Hematopoietic multipotent progenitor cell treated with erythropoietin and hydrocortisone succinate and interleukin-3 and kit ligand, for 4 days (in vitro differentiated cells): ENCODE results near the gene C1orf210.

ENCODE experiments used
- DNase-seq: peaks from one replicate; pipeline ENCODE4 v3.0.0-alpha.2; 2015

The C1orf210 gene

DNA sequence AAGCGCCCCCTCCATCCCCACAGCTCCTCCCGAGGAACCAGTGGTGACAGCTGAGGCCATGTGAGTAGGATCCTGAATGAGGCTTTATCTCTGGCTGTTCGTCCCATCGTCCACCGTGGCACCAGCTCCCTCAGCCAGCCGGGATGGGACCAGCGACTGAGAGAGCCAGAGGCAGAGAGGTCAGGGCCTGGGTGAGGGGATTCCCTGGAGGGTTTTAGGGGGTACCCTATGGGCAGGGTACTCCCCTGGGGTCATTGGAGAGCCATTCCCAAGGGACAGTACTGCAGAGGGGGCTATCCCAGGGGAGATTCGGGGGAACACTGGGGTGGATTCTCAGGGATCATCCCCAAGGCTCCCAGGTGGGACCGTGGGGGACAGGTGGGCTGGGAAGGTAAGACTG is 13.2 kb downstream of the C1orf210 start:
- no peak for DNase-seq

- no peak for DNase-seq
These were observed 13.9 kb downstream of the C1orf210 start for GRCh38 chr1:43271186-43272118.

- DNase-seq: no peak
These were observed 14.8 kb downstream of the C1orf210 start for GRCh38 chr1:43270421-43271095.

DNA sequence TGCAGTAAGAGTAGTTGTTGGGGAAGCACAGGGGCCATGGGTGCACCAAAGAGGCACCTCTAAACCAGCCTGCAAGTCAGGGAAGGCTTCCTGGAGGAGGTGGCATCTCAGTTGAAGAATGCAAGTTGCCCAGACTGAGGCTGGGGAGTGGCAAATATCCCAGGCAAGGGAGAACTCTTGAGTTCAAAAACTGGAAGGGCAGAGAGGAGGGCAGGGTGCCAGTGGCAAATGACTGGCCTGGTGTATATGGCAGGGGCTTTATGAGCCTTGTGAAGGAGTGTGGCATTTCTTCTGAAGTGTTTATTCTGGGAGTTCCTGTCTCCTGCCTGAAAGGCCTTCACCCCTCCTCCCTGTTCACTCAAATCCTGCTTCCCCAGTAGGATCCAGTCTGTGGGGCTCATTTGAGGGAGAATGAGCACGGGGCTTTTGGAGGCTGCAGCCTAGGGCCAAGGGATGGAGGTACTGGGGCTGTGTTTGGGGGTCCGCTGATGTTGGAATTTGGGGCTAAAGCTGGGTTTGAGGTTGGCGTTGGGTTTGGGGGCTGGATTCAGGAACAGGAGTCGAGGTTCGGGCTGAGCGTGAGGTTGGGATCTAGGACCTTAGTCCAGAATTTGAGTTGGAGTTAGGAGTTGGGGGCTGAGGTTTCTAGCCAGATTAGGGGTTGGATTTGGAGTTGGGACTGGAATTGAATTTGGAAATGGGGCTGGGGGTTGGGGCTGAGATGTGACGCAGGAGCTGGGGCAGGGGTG is 15.6 kb downstream of the C1orf210 start, which contains the start of gene TMEM125:
TMEM125 (plus strand) TSS at position 357 of the 749 bp plus-strand sequence. CDS start 2,740 bp downstream, outside the sequence.
- no peak for DNase-seq

GRCh38 chr1:43267818-43268425 is 17.5 kb downstream of the C1orf210 start:
- no peak for DNase-seq

DNA sequence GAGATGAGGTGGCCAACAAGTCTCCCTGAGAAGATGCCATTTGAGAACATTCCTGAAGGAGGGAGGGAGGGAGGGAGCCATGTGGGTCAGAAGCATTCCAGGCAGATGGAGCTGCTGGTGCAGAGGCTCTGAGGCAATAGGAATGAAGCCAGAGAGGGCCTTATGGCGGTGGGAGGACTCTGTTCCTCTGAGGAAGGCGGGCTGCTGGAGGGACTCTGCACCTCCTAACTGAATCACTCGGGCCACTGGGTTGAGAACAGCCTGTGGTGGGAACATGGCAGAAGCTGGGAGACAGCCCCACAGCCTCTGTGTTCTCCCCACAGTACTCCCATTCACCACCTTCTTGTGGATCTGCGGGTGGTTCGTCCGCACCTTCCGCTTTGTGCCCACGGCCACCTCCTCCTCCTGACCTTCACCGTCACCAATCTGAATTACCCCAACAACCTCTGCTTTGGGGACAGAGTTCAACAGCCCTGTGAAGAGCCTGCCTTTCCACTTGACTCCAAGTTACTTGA is 18.0 kb downstream of the C1orf210 start:
- no peak for DNase-seq

DNA sequence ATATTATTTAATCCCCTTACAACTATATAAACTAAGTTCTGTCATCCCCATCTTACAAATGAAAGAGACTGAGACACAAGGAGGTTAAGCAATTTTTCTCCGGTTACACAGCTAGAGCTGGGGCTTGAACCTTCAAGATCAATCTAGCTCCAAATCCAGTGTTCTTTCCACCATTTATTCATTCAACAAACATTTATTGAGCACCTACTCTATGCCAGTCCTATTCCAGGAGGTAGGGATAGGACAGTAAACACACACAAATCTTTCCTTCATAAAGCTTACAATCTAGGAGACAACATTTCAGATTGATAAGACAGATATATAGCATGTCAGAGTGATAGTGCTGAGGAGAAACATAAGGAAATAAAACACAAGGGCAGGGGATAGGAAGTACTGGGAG is 18.5 kb downstream of the C1orf210 start:
- DNase-seq: no peak

GRCh38 chr1:43265431-43265830 is 19.9 kb downstream of the C1orf210 start:
- DNase-seq: no peak

GRCh38 chr1:43258370-43258769 is 27.0 kb downstream of the C1orf210 start:
- DNase-seq: no peak

- no peak for DNase-seq
These were observed 28.5 kb downstream of the C1orf210 start for GRCh38 chr1:43256675-43257570.

GRCh38 chr1:43255438-43256210 is 29.8 kb downstream of the C1orf210 start:
- no peak for DNase-seq

GRCh38 chr1:43253876-43254275 is 31.5 kb downstream of the C1orf210 start:
- DNase-seq: no peak

DNA sequence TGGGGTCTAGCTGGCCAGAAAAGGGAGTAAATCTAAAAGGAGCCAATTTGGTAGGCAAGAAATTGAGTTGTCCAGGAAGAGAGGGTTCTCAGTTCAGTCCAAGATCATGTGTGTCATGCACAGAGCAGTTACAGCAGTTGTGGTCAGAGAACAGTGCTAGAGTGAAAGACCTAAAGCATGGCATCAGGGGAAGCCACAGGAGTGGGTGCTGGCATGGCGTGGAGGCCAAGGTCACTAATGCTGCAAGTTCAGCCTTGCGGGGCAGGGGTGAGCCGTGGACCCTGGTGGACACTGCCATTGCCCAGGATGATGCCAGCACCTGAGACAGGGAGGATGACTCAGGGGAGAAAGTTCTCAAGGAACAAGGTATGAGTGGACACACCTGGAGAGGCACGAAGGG is 32.2 kb downstream of the C1orf210 start:
- DNase-seq: no peak

DNA sequence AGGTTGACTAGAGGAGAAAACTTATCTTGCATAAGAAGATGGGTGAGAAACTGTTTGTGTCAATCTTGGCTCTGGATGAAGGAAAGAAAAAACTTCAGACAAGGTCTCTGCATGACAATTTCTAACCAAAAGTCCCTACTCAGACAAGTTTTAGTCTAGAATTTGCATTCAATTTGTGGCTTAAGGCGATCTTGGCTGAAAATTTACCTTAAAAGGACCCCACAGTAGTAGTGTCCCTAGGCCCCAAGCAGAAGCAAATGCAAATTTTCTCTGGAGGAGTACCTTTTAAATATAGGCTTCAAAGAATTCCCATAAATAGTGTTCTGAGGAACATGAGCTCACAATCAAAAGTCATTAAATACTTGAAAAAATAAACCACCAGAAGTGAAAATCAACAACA is 33.2 kb downstream of the C1orf210 start:
- no peak for DNase-seq

GRCh38 chr1:43251024-43251423 is 34.4 kb downstream of the C1orf210 start:
- no peak for DNase-seq

GRCh38 chr1:43250351-43250761 is 35.0 kb downstream of the C1orf210 start:
- no peak for DNase-seq

DNA sequence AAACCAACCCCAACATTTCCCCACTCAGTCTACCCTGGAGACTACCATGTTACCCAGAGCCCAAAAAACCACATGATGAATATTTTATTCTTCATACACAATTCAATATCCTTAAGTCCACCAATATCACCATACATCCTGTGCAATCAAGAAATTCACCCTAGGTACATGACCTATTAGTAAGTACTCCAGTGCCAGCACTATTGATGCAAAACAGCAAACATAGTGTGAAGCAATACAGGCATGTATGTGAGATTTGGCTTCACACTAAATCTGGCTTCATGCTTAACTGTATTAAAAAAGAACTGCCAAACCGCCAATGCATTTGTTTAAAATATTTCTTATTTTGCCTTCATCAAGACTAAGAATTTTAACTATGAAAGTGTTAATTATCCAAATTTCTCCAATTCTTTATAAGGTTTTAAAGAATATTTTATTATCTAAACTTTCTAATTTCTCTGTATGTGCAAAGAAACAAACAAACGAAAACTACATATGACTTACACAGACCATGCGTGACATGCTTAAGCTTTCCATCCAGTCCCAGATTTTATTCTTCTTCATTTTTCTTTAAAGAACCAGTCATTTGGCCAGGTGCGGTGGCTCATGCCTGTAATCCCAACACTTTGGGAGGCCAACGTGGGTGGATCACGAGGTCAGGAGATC is 38.0 kb downstream of the C1orf210 start:
- DNase-seq: no peak

DNA sequence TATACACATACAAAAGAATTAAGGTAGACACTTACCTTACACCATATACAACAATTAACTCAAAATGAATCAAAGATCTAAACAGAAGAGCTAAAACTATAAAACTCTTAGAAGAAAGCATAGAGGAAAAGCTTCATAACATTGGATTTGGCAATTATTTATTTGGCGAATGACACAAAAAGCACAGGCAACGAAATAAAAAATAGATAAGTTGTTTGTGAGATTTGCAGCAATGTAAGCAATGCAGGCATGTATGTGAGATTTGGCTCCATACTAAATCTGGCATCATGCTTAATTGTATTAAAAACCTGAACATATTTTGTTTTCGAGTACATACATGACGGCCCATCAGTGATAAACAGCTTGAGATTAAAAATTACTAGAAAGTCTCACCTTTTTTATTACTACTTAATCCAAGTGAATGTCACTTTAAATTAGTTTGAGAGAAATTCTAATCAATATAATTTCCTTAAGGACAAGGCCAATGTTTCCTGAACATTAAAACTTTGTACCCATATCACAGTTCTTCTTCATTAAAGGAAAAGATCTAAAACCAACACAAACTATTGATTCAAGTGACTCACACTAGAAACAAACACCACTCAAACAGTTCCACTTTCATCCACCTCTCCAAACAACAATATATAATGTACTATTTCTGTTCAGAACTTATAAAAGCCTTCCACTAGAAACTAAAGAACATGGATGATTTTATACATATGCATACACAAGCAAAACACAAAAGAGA is 38.7 kb downstream of the C1orf210 start:
- no peak for DNase-seq

DNA sequence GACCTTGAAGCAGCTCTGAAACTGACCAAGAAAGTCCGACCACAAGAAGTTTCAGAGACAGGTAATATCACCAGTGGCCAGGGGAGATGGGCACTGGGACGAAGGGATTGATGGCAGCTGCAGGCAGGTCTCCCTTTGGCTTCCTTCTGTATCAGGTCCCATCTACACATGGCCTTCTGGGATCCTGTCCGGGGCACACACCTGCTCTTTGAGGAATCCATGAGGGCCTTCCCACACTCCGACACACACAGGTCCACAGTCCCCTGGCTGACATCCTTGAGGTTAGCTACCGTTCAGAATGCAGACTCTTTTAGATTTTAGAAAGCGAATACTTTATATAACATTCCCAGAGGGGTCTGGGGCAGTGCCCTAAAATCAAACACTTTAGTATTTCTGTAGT is 42.1 kb downstream of the C1orf210 start:
- DNase-seq: no peak
